Trophoblast cell (in vitro differentiated cells and primary cell): Measurements from ENCODE around the gene HK2.

Source experiments
- DNase-seq, 2 donors: peaks; one replicate each; pipeline ENCODE4 v3.0.0-alpha.2; 2016
- H2AFZ ChIP-seq: 2 replicates; pipeline ENCODE4 v1.6.1; 2013; ENCODE audit warnings: low read length, moderate library complexity, mild to moderate bottlenecking; ENCODE audit not compliant: insufficient read depth, poor library complexity
- H2AK5ac ChIP-seq: 2 replicates; pipeline ENCODE4 v1.6.1; 2013; ENCODE audit warnings: mild to moderate bottlenecking, low read length
- H2BK120ac ChIP-seq: 2 replicates; pipeline ENCODE4 v1.6.1; 2013; ENCODE audit warnings: low read length, mild to moderate bottlenecking, moderate library complexity; ENCODE audit not compliant: insufficient read depth, poor library complexity
- H2BK12ac ChIP-seq: 2 replicates; pipeline ENCODE4 v1.6.1; 2013; ENCODE audit warnings: mild to moderate bottlenecking, low read length, moderate library complexity
- H2BK5ac ChIP-seq: 2 replicates; pipeline ENCODE4 v1.6.1; 2013; ENCODE audit warnings: low read length, low read depth, moderate library complexity, mild to moderate bottlenecking; ENCODE audit not compliant: poor library complexity
- H3K14ac ChIP-seq: 2 replicates; pipeline ENCODE4 v1.6.1; 2013; ENCODE audit warnings: mild to moderate bottlenecking, low read length
- H3K18ac ChIP-seq: 2 replicates; pipeline ENCODE4 v1.6.1; 2013; ENCODE audit warnings: mild to moderate bottlenecking, low read length
- H3K23ac ChIP-seq: 2 replicates; pipeline ENCODE4 v1.6.1; 2013; ENCODE audit warnings: low read length
- H3K27ac ChIP-seq: 2 replicates; pipeline ENCODE4 v1.5.1; 2013; ENCODE audit warnings: low read depth, mild to moderate bottlenecking, inconsistent platforms, low read length, moderate library complexity
- H3K27me3 ChIP-seq: 2 replicates; pipeline ENCODE4 v1.6.1; 2013; ENCODE audit warnings: inconsistent platforms, mild to moderate bottlenecking, low read length, moderate library complexity; ENCODE audit not compliant: insufficient read depth
- H3K36me3 ChIP-seq, 2 experiments: 1 replicate in 1 of 2; 2 replicates in 1 of 2; pipeline ENCODE4 v1.6.1; 2013; ENCODE audit warnings: low read length in 2 of 2, mild to moderate bottlenecking in 2 of 2, moderate library complexity in 1 of 2; ENCODE audit not compliant: insufficient read depth in 2 of 2, control insufficient read depth in 1 of 2
- H3K4ac ChIP-seq: 2 replicates; pipeline ENCODE4 v1.6.1; 2013; ENCODE audit warnings: low read depth, mild to moderate bottlenecking, low read length, moderate library complexity
- H3K4me1 ChIP-seq, 2 experiments: 1 replicate in 1 of 2; 2 replicates in 1 of 2; pipeline ENCODE4 v1.6.1; 2013; ENCODE audit warnings: low read length in 2 of 2, mild to moderate bottlenecking in 2 of 2, moderate library complexity in 1 of 2; ENCODE audit not compliant: insufficient read depth in 2 of 2, control insufficient read depth in 1 of 2
- H3K4me2 ChIP-seq: 2 replicates; pipeline ENCODE4 v1.6.1; 2013; ENCODE audit warnings: inconsistent platforms, mild to moderate bottlenecking, low read length, moderate library complexity
- H3K4me3 ChIP-seq: 2 replicates; pipeline ENCODE4 v1.5.1; 2013; ENCODE audit warnings: mild to moderate bottlenecking, low read depth, low read length, inconsistent platforms
- H3K79me1 ChIP-seq: one replicate; pipeline ENCODE4 v1.6.1; 2013; ENCODE audit warnings: low read length
- H3K79me2 ChIP-seq: 2 replicates; pipeline ENCODE4 v1.6.1; 2013; ENCODE audit warnings: low read length, mild to moderate bottlenecking; ENCODE audit not compliant: control insufficient read depth, insufficient read depth, poor library complexity
- H3K9ac ChIP-seq: 2 replicates; pipeline ENCODE4 v1.6.1; 2013; ENCODE audit warnings: mild to moderate bottlenecking, low read length
- H3K9me3 ChIP-seq: 2 replicates; pipeline ENCODE4 v1.6.1; 2013; ENCODE audit warnings: low read depth, mild to moderate bottlenecking, control low read depth, inconsistent platforms, low read length; ENCODE audit not compliant: insufficient read depth
- H4K12ac ChIP-seq: 2 replicates; pipeline ENCODE4 v1.6.1; 2013; ENCODE audit warnings: low read depth, mild to moderate bottlenecking, low read length, moderate library complexity
- H4K8ac ChIP-seq: 2 replicates; pipeline ENCODE4 v1.6.1; 2013; ENCODE audit warnings: low read depth, mild to moderate bottlenecking, low read length, moderate library complexity
- H4K91ac ChIP-seq: one replicate; pipeline ENCODE4 v1.6.1; 2013; ENCODE audit warnings: low read depth, mild to moderate bottlenecking, low read length, moderate library complexity
- WGBS: extraction: QIAGEN DNeasy Blood & Tissue Kit; methylation state at CpG from one replicate; pipeline ENCODE4 v1.1.7; 2013; ENCODE audit warnings: missing lambda C conversion rate; ENCODE audit not compliant: insufficient read length, insufficient coverage; ENCODE audit errors: extremely low coverage; 5-methylcytosine and 5-hydroxymethylcytosine counted together

HK2 gene

GRCh38 chr2:74876081-74876886 is 42.4 kb downstream of the HK2 start:
- Histone ChIP-seq H3K79me1 (no peaks in the 10 kb centered on the region), H2BK12ac (peak overlapping the region; percentile 25), H3K4ac (no peak overlapping the region), H2AFZ (no peak overlapping the region), H3K9me3 (no peaks in the 10 kb centered on the region), H3K9ac (no peak overlapping the region), H3K79me2 (no peaks in the 10 kb centered on the region), H3K4me1 (peaks cover 2 to 4% of the 10 kb centered on the region in 2 experiments), H3K36me3 (peaks cover 20 to 28% of the 10 kb centered on the region in 2 experiments), H3K18ac (no peak overlapping the region), H3K4me3 (no peak overlapping the region), H4K12ac (no peak overlapping the region), H3K27ac (no peak overlapping the region), H3K27me3 (no peaks in the 10 kb centered on the region), H2BK120ac (no peak overlapping the region), H3K23ac (no peak overlapping the region), H3K14ac (no peak overlapping the region), H2AK5ac (no peak overlapping the region), H2BK5ac (no peak overlapping the region), H4K91ac (no peak overlapping the region), H3K4me2 (no peak overlapping the region), H4K8ac (no peak overlapping the region)
- peak in 1 of 2 donors; percentile 92 for DNase-seq
- WGBS = no CpG with 5 or more reads among the region's 13 CpGs

GRCh38 chr2:74877376-74877775 is 43.4 kb downstream of the HK2 start:
- WGBS = no CpG with 5 or more reads among the region's 6 CpGs

GRCh38 chr2:74877781-74878433 is 44.0 kb downstream of the HK2 start:
- no peak overlapping the region for H2AK5ac ChIP-seq
- DNase-seq = no peak
- H3K14ac ChIP-seq = no peak overlapping the region
- no CpG with 5 or more reads among the region's 4 CpGs for WGBS
- no peak overlapping the region for H3K18ac ChIP-seq
- H2BK5ac ChIP-seq = no peak overlapping the region
- H3K79me1 ChIP-seq = peaks cover 3% of the 10 kb centered on the region
- no peak overlapping the region for H2BK12ac ChIP-seq
- no peak overlapping the region for H4K91ac ChIP-seq
- no peak overlapping the region for H3K4me3 ChIP-seq
- H4K8ac ChIP-seq = no peak overlapping the region
- no peak overlapping the region for H3K4me2 ChIP-seq
- H3K27me3 ChIP-seq = no peaks in the 10 kb centered on the region
- H3K23ac ChIP-seq = no peak overlapping the region
- no peaks in the 10 kb centered on the region for H3K9me3 ChIP-seq
- H2BK120ac ChIP-seq = no peak overlapping the region
- H3K9ac ChIP-seq = no peak overlapping the region
- peaks cover 23 to 31% of the 10 kb centered on the region in 2 experiments for H3K36me3 ChIP-seq
- H2AFZ ChIP-seq = no peak overlapping the region
- H3K4me1 ChIP-seq = peaks cover 7 to 10% of the 10 kb centered on the region in 2 experiments
- no peak overlapping the region for H3K27ac ChIP-seq
- H4K12ac ChIP-seq = no peak overlapping the region
- no peak overlapping the region for H3K4ac ChIP-seq
- H3K79me2 ChIP-seq = no peaks in the 10 kb centered on the region

More at GRCh38 chr2:74877376-74877775, 43.4 kb downstream of the HK2 start:
- no peak overlapping the region for H2BK12ac ChIP-seq
- H3K79me1 ChIP-seq = peaks cover 3% of the 10 kb centered on the region
- H2AFZ ChIP-seq = no peak overlapping the region
- DNase-seq = no peak
- no peak overlapping the region for H3K9ac ChIP-seq
- H3K4me1 ChIP-seq = peaks cover 7 to 10% of the 10 kb centered on the region in 2 experiments
- no peak overlapping the region for H3K4me2 ChIP-seq
- H4K91ac ChIP-seq = no peak overlapping the region
- no peak overlapping the region for H4K12ac ChIP-seq
- H3K23ac ChIP-seq = no peak overlapping the region
- no peak overlapping the region for H3K18ac ChIP-seq
- H2AK5ac ChIP-seq = no peak overlapping the region
- no peak overlapping the region for H2BK120ac ChIP-seq
- no peaks in the 10 kb centered on the region for H3K9me3 ChIP-seq
- no peak overlapping the region for H3K27ac ChIP-seq
- H4K8ac ChIP-seq = no peak overlapping the region
- no peak overlapping the region for H3K14ac ChIP-seq
- H3K4me3 ChIP-seq = no peak overlapping the region
- no peaks in the 10 kb centered on the region for H3K27me3 ChIP-seq
- no peak overlapping the region for H2BK5ac ChIP-seq
- no peak overlapping the region for H3K4ac ChIP-seq
- H3K79me2 ChIP-seq = no peaks in the 10 kb centered on the region
- H3K36me3 ChIP-seq = peaks cover 24 to 28% of the 10 kb centered on the region in 2 experiments

GRCh38 chr2:74878551-74878950 is 44.6 kb downstream of the HK2 start:
- H3K79me2 ChIP-seq = no peaks in the 10 kb centered on the region
- H3K18ac ChIP-seq = no peak overlapping the region
- H2BK12ac ChIP-seq = no peak overlapping the region
- H3K4me1 ChIP-seq = peaks cover 7 to 10% of the 10 kb centered on the region in 2 experiments
- no peak overlapping the region for H2AK5ac ChIP-seq
- no peak overlapping the region for H3K27ac ChIP-seq
- peaks cover 3% of the 10 kb centered on the region for H3K79me1 ChIP-seq
- H2BK120ac ChIP-seq = no peak overlapping the region
- H4K12ac ChIP-seq = no peak overlapping the region
- peaks cover 28 to 36% of the 10 kb centered on the region in 2 experiments for H3K36me3 ChIP-seq
- no peak overlapping the region for H2BK5ac ChIP-seq
- H3K4me2 ChIP-seq = no peak overlapping the region
- DNase-seq = no peak
- H3K4me3 ChIP-seq = no peak overlapping the region
- H3K27me3 ChIP-seq = no peaks in the 10 kb centered on the region
- no peak overlapping the region for H3K9ac ChIP-seq
- H3K9me3 ChIP-seq = no peaks in the 10 kb centered on the region
- no peak overlapping the region for H3K14ac ChIP-seq
- no peak overlapping the region for H3K4ac ChIP-seq
- H4K8ac ChIP-seq = no peak overlapping the region
- H4K91ac ChIP-seq = no peak overlapping the region
- no peak overlapping the region for H2AFZ ChIP-seq
- no peak overlapping the region for H3K23ac ChIP-seq
- WGBS = no CpG with 5 or more reads among the region's 20 CpGs
